ENCODE results near the gene RPL29. TPM values are rescaled to one million over a fixed set of nuclear protein-coding genes. Genes with fewer than 3 reads are reported as not detected.

RPL29 gene
- total RNA-seq, 1 donor = 3,278 TPM

DNA sequence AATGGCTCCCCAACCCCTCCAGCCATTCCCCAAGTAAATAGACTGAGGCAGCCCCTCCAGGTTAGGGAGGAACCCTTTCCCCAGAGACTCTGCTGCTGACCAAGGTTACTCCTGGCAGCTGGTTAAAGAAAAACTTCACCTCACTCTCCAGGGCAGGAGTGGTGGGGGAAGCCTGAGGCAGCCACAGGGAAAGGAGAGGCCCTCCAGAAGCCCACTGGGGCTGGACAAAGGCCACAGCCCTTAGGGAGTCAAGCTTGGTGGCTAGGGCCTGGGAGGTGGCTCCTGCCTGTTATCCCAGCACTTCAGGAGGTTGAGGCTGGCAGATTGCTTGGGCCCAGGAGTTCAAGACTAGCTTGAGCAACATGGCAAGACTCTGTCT is 11.4 kb downstream of the RPL29 start:
- DNase-seq (ENCODE audit: low read depth in 2 of 3, low spot score in 2 of 3) = no peak

DNA sequence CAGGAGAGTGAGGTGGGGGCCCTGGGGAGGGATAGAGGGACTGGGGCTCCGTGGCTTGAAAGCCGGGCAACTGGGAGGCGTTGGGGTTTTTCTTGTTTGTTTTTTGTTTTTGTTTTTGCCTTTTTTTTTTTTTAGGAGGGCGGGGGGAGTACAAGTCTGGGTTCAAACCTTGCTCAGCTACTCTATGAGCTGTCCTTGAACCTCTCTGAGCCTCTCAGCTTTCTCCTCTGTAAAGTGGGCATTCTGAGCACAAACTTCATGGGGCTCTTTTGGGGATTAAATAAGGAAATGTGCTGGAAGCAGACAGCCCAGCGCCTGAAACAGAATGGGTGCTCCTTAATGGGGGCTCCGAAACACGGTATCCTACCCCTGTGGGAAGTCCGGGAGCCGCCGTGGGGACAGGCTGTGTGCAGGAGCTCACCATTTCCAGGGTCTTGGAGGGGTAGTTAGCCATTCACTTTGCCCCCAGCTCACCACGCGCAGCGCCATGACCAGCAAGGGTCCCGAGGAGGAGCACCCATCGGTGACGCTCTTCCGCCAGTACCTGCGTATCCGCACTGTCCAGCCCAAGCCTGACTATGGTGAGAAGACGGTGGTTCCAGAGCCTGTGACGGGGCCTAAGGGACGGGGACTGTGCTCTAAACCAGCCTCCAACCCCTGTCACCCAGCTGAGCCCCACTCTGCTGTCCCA is 12.0 kb downstream of the RPL29 start:
- DNase-seq (ENCODE audit: low read depth in 2 of 3, low spot score in 2 of 3) = no peak

GRCh38 chr3:51982838-51983577 is 12.7 kb downstream of the RPL29 start, which contains the start of gene ACY1:
TSS of gene ACY1 (plus strand) at chr3:51983535. CDS start at chr3:51984065, 530 bp downstream.
- DNase-seq (ENCODE audit: low read depth in 2 of 3, low spot score in 2 of 3) = peak in 2 of 3 donors; percentile 73 to 77

DNA sequence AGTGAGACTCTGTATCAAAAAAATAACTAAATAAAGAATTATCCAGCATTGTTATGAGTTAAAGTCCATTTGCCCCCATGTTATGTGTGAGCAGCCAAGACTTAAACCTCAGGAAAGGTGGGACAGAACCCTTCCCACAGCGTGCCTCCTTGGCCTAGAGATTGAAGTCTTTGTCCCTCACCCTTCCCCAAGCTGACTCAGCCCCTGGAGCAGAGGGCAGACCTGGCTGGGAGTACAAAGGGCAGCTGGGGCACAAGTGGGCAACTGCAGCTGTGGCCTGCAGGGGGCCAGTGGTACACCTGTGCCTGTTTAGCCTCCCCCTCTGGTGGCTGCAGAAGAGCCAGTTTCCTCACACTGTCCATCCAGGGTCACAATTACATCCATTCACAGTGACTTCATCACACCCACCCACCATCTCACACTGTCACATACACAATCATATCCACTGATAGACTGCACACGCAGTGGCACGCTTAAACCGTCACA is 13.3 kb downstream of the RPL29 start:
- peak in 2 of 3 donors; percentile 48 to 53 for DNase-seq (ENCODE audit: low read depth in 2 of 3, low spot score in 2 of 3)

DNA sequence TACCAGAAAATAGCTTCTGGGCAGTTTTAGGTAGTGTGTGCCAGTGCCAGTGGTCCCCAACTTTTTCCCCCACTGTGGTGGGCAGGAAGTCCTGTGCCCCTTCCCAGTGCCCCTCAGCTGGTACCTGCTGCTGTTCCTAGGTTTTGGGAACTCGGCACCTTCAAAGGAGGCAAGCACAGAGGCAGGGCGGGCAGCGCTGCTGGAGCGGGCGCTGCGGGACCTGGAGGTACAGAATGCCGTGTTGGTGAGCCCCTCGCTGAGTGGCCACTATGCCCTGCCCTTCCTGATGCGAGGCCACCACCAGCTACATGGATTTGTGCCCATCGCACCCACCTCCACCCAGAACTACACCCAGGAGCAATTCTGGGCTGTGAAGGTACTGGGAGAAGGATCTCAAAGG is 15.4 kb downstream of the RPL29 start:
- no peak for DNase-seq (ENCODE audit: low read depth in 2 of 3, low spot score in 2 of 3)

GRCh38 chr3:51978143-51978502 is 17.6 kb downstream of the RPL29 start:
- DNase-seq (ENCODE audit: low read depth in 2 of 3, low spot score in 2 of 3) = no peak

DNA sequence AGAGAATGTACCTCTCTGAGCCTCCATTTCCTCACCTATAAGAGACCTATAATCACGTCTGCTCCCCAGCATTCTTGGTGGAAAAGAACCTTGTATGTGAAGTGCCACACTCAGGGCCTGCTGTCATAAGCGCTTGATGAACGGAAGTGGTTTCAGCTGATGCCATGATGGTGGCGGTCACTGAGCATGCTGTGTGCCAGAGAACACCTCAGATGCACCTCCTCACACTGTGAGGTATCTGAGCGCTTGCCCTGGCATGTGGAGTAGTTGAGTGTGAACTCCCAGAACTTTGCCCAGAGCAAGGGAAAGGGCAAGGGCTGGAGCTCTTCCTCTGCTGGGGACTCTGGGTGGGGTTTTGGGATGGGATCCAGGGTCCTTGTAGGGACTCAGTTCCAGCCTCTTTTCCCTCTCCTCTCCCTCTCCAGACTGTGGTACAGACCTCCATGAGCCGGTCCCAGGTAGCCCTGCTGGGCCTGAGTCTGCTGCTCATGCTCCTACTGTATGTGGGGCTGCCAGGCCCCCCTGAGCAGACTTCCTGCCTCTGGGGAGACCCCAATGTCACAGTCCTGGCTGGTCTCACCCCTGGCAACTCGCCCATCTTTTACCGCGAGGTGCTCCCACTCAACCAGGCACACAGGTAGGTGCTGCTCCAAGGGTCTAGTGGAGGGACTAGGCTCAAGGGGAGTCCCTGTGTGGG is 18.1 kb downstream of the RPL29 start:
- DNase-seq (ENCODE audit: low read depth in 2 of 3, low spot score in 2 of 3) = peak in 1 of 3 donors; percentile 22

DNA sequence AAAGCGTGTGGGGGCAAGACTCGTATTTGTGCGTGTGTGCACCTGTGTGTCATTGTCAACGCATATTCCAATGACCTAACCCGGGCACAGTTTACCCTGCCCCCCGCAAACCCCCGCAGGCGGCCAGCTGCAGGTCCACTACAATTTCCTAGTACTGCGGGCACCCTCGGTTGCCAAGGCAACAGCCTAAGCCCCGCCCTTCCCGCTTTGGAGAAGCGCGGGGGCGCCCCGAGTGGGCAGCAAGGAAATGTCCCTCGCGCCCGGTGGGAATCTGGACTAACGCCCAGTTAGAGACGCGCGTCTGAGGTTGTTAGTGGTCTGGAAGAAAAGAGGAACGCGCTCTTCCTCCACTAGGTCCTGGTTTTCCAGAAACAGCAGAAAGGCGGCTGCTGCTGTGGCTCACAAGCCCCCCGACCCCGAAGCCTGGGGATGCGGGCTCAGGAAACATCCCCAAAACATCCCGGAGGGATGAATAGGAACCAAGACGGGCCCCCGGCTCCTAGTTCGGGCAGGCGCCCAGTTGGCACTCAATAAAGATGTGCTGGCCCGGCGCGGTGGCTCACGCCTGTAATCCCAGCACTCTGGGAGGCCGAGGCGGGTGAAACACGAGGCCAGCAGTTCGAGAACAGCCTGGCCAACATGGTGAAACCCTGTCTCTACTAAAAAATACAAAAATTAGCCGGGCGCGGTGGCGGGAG is 19.7 kb downstream of the RPL29 start:
- peak in 2 of 3 donors; percentile 56 to 64 for DNase-seq (ENCODE audit: low read depth in 2 of 3, low spot score in 2 of 3)

DNA sequence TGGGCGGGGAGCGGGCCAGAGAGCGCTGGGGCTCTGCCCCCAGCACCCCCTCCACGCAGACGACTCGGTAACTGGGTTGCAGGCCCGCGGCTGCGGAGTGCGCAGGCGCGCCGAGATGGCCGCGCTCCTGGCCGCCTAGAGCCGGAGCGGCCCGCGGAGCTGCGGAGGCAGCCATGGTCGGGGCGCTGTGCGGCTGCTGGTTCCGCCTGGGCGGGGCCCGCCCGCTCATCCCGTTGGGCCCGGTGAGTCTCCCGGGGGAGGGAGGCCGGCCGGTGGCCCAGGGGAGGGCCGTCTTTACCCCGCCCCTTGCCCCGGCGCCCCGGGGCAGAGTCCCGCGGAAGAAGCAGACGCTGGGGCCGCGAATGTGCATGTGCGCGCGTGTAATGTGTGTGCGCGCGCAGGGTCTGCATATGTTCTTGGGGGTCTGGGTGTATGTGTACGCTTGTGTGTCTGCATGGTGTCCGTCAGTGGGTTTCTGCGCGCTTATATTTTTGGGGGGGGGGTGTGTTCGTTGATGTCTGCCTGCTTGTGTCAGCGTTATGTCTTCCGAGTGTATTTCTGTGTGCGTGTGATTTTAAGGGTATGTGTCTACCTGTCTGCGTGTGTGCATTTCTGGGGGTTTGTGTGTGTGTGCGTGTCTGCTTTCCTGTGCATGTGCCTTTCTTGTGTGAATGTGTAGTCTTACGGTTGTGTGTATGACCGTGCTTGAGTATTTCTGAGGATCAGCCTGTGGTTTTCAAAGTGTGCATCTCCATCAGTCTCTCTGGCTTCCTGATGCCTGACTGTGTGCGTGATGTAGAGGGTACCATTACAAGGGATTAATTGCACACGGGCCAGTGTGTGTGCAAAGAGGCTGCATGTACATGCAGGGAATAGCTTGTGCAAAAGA is 20.5 kb downstream of the RPL29 start, which contains the start of gene ABHD14A:
Gene ABHD14A (plus strand): TSS at position 102 of the 889 bp plus-strand sequence. CDS start 72 bp downstream, at position 174.
- peak; percentile 52 to 62 (median 56) for DNase-seq (ENCODE audit: low read depth in 2 of 3, low spot score in 2 of 3)

DNA sequence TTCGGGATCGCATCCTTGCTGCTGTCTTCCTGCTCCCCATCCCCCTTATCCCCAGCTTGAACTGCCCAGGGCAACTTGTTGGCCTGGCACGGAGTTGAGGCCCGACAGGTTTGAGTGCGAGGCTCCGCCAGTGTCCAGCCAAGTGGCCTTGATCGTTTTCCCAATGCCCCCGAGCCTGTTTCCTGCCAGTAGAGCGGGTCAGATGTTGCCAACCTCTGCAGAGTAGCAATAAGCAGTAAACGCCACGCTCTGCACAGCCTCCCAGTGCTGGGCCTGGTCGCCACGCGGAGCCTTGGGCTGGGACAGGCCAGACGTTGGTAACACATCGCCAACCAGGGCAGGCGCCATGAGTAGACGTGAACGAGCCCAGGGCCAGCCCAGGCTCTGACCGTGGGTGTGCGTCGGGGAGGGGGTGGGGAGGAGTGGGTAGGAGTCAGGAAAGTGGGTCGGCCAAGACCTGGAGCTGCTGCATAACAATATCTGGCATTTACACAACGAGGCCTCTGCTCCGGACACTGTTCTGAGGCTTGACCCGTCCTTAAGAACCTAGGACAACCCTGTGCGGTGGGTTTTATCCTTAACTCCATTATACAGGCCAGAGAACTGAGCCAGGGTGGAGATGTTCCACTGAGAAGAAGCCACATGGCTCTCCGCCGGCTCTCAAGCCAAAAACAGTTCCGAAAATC is 21.3 kb downstream of the RPL29 start:
- DNase-seq (ENCODE audit: low read depth in 2 of 3, low spot score in 2 of 3) = no peak

GRCh38 chr3:51971350-51971749 is 24.3 kb downstream of the RPL29 start:
- no peak for DNase-seq (ENCODE audit: low read depth in 2 of 3, low spot score in 2 of 3)

DNA sequence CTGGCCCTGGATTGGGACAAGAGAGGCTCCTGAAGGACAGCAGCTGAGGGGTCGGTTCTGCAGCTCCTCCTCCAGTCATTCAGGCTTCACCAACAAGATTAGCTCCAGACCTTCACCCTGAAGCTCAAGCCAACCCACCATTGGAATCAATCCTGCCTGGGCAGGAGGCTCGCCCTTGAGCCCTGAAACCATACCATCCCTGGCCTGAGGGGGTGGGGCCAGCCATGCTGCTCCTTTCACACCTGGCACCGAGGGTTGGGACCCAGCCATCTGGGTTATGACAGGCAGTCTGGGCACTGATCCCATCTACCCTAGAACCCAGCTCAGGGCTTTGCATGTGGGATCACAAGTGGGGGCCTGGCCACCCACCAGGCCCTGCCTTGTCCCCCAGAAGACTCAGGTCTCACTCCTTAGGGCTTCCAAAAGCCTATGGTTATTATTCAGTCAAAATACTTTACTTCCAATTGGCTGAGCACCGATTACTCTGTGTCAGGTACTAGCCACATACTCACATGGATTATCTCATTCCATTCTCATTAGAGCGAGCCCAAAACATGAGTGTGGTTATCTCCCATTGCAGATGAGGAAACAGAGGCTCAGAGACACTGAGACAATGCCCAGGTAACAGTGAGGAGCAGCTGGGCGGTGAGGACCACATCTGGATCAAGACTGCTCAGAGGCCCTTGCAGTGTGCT is 24.9 kb downstream of the RPL29 start:
- DNase-seq (ENCODE audit: low read depth in 2 of 3, low spot score in 2 of 3) = no peak

- no peak for DNase-seq (ENCODE audit: low read depth in 2 of 3, low spot score in 2 of 3)
Observed at GRCh38 chr3:51969841-51970240, 25.9 kb downstream of the RPL29 start.

GRCh38 chr3:51968883-51969678 is 26.6 kb downstream of the RPL29 start:
- DNase-seq (ENCODE audit: low read depth in 2 of 3, low spot score in 2 of 3) = no peak

- no peak for DNase-seq (ENCODE audit: low read depth in 2 of 3, low spot score in 2 of 3)
Observed at GRCh38 chr3:51968170-51968775, 27.4 kb downstream of the RPL29 start.

DNA sequence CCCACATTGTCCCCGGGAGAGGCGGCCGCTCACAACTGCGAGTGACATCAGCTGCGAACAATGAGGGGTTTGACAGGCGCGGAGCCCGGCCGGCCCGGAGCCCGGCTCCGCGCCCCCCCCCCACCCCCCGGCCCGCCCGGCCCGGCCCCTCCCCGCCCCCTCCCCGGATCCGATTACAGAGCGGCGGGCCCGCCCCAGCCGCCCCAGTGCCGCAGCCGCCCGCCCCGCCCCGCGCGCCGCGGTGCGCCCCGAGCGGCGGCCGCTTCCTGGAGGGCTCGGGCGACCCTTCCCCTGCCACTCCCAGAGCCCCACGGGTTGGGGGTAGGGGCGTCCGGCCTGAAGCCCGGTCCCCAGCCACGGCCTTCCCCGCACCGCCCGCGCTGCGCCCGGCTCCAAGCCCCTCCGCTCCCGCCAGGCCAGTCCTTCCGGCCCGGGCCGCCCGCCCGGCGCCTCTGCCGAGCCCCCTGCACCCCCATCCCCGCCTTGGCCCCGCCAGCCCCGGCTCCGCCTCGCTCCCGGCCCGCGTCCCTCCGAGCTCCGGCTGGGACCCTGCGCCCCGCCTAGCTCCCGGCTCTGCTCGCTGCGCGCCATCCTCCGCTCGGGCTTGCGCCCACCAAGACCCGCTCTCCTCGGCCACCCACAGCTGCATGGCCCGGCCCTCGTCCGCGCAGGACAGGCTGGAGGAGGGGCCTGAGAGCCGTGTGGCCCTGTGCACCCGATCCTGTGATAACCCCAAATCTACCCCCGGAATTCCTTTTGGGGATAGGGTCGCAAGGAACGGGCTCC is 28.1 kb downstream of the RPL29 start, which contains the start of gene PCBP4:
Gene PCBP4 (minus strand): TSS at position 71 of the 786 bp plus-strand sequence. CDS start 6,214 bp downstream, outside the sequence.
- DNase-seq (ENCODE audit: low read depth in 2 of 3, low spot score in 2 of 3) = peak in 1 of 3 donors; percentile 13

Measured in hematopoietic multipotent progenitor cell (in vitro differentiated cells).